GM21723 (cell line): ENCODE results near the gene TMC4.
"Not testable (repeated sequence)": the region's sequence is repeated elsewhere in the genome, so short reads cannot be mapped to it uniquely, and the experiment has no call there.

ENCODE experiments used
- ATAC-seq: cut with Tn5 transposase; IDR thresholded peaks from one replicate; pipeline ENCODE4 v1.9.1; 2021; ENCODE audit warnings: mild to moderate bottlenecking, moderate library complexity; ENCODE audit not compliant: unreplicated experiment

TMC4 gene

GRCh38 chr19:54172471-54173358 is at the start of gene TMC4:
Gene TMC4, minus strand, starts transcription at chr19:54173160. Its CDS starts 43 bp downstream, at chr19:54173117.
- ATAC-seq: no peak

- not testable (repeated sequence) for ATAC-seq
Observed at GRCh38 chr19:54221947-54222346, 49.0 kb upstream of the TMC4 start.

GRCh38 chr19:54219702-54220101 is 46.7 kb upstream of the TMC4 start:
- not testable (repeated sequence) for ATAC-seq

- ATAC-seq: no peak
Observed at GRCh38 chr19:54218960-54219661, 46.2 kb upstream of the TMC4 start.

GRCh38 chr19:54218259-54218658 is 45.3 kb upstream of the TMC4 start:
- no peak for ATAC-seq

- not testable (repeated sequence) for ATAC-seq
Observed at GRCh38 chr19:54217517-54218247, 44.7 kb upstream of the TMC4 start.

- no peak for ATAC-seq
Observed at GRCh38 chr19:54216869-54217268, 43.9 kb upstream of the TMC4 start.

GRCh38 chr19:54214734-54215133 is 41.8 kb upstream of the TMC4 start:
- ATAC-seq: not testable (repeated sequence)

GRCh38 chr19:54214217-54214616 is 41.3 kb upstream of the TMC4 start:
- not testable (repeated sequence) for ATAC-seq

- no peak for ATAC-seq
Observed at GRCh38 chr19:54211235-54211634, 38.3 kb upstream of the TMC4 start.

- ATAC-seq: no peak
Observed at GRCh38 chr19:54209811-54210494, 37.0 kb upstream of the TMC4 start.

GRCh38 chr19:54209058-54209810 is 36.3 kb upstream of the TMC4 start:
- no peak for ATAC-seq

GRCh38 chr19:54208784-54209057 is 35.8 kb upstream of the TMC4 start:
- ATAC-seq: no peak

- no peak for ATAC-seq
Observed at GRCh38 chr19:54207983-54208783, 35.2 kb upstream of the TMC4 start.

- no peak for ATAC-seq
Observed at GRCh38 chr19:54207676-54207982, 34.7 kb upstream of the TMC4 start.

GRCh38 chr19:54207193-54207592 is 34.2 kb upstream of the TMC4 start:
- not testable (repeated sequence) for ATAC-seq

- no peak for ATAC-seq
Observed at GRCh38 chr19:54206831-54207177, 33.8 kb upstream of the TMC4 start.

GRCh38 chr19:54206030-54206830 is 33.3 kb upstream of the TMC4 start:
- no peak for ATAC-seq
